Measurements from ENCODE around the gene ASB6. TPM values are rescaled to one million over a fixed set of nuclear protein-coding genes. Genes with fewer than 3 reads are reported as not detected.

ASB6 gene
- polyA plus RNA-seq, 1 of the 3 experiments (the other 2 are of a cell fraction): 35.9 TPM

GRCh38 chr9:129649726-129650679, 8.1 kb upstream of the ASB6 start (continued):
- TF ChIP-seq CHD2 (IDR thresholded peaks at IDR 0.05; ENCODE audit: low read length, partially characterized antibody) (peak; percentile 16), RXRA (IDR thresholded peaks at IDR 0.05; ENCODE audit: borderline replicate concordance, low read depth) (no peak), FOSL2 (IDR thresholded peaks at IDR 0.05; ENCODE audit: borderline replicate concordance, low read depth) (no peak)
- TF ChIP-seq, protein P1, sequence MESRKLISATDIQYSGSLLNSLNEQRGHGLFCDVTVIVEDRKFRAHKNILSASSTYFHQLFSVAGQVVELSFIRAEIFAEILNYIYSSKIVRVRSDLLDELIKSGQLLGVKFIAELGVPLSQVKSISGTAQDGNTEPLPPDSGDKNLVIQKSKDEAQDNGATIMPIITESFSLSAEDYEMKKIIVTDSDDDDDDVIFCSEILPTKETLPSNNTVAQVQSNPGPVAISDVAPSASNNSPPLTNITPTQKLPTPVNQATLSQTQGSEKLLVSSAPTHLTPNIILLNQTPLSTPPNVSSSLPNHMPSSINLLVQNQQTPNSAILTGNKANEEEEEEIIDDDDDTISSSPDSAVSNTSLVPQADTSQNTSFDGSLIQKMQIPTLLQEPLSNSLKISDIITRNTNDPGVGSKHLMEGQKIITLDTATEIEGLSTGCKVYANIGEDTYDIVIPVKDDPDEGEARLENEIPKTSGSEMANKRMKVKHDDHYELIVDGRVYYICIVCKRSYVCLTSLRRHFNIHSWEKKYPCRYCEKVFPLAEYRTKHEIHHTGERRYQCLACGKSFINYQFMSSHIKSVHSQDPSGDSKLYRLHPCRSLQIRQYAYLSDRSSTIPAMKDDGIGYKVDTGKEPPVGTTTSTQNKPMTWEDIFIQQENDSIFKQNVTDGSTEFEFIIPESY (IDR thresholded peaks at IDR 0.05; ENCODE audit: borderline replicate concordance, low read depth): no peak

- peaks cover under 1% of the 10 kb centered on the region for H3F3A ChIP-seq (replicated peaks; ENCODE audit: insufficient read depth)
- 88% methylated on average over 8 of the region's 10 CpGs for WGBS (ENCODE audit: low lambda C conversion rate)
- H3K4me1 ChIP-seq (ENCODE audit: control insufficient read depth in 1 of 2, insufficient read depth in 2 of 2, low read depth in 1 of 2, low read length in 1 of 2): peaks cover 0 to 34% of the 10 kb centered on the region in 2 experiments; a peak in 2 of 4 replicates
- no peaks in the 10 kb centered on the region for H3K36me3 ChIP-seq (replicated peaks in 1 of 2; ENCODE audit: control insufficient read depth in 1 of 2, insufficient read depth in 2 of 2, low read length in 1 of 2)
- H3K9ac ChIP-seq: no peak overlapping the region
- no peaks in the 10 kb centered on the region for H4K20me1 ChIP-seq (ENCODE audit: insufficient read depth)
- no peaks in the 10 kb centered on the region for H3K79me2 ChIP-seq (ENCODE audit: insufficient read depth)
- no peak overlapping the region for H3K4me2 ChIP-seq
- no peaks in the 10 kb centered on the region for H3K27me3 ChIP-seq (ENCODE audit: insufficient read depth)
- H3K9me2 ChIP-seq: no peaks in the 10 kb centered on the region
- ChIA-PET POLR2A (no interaction called here), CTCF (no interaction called here)
- H3K9me3 ChIP-seq: no peaks in the 10 kb centered on the region
- peak overlapping the region in 1 of 2 experiments; percentile 97; a peak in 2 of 4 replicates for H3K27ac ChIP-seq (ENCODE audit: low read depth in 2 of 2, low read length in 1 of 2)
- TF ChIP-seq MEF2A (IDR thresholded peaks at IDR 0.05; ENCODE audit: borderline replicate concordance, low read depth): no peak
- no peak for TF ChIP-seq ELF1 (IDR thresholded peaks at IDR 0.05)
- TF ChIP-seq RXRA (IDR thresholded peaks at IDR 0.05; ENCODE audit: borderline replicate concordance, low read depth): no peak
- no peak for TF ChIP-seq RFX5 (IDR thresholded peaks at IDR 0.05; ENCODE audit: low read length)
- no peak overlapping the region for H2AFZ ChIP-seq (ENCODE audit: low read depth)
- no peak overlapping the region for H3K4me3 ChIP-seq (ENCODE audit: low read depth in 2 of 2, low read length in 1 of 2)
- no peak for DNase-seq
These were observed 6.8 kb upstream of the ASB6 start for GRCh38 chr9:129648764-129649115.

DNA sequence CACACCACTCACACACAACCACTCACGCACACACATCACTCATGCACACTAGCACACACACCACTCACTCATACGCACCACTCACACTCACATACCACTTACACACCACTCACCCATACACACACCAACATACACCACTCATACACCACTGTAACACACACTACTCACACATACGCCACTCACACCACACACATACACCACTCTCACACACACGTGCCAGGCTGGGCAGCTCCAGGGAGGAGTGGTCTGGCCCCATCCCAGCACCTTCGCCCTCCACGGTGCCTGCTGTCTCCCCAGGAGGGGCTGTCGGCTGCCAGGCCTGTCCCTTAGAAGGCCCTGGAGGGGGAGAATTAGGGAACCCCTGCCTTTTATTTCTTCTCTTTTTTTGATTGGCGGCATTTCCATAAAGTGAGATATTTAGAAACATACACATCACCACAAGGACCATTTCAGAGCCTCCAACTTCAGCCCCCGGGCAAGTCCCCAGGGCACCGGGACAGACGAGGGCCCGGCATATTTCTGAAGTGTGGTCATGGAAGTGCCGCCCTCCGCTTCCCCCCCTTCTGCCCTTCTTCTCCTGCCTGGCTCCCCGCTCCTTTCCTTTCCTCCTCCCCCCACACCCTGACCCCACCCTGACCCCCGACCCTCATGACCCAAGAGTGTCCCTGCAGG, 6.3 kb upstream of the ASB6 start:
- Histone ChIP-seq H4K20me1 (ENCODE audit: insufficient read depth) (no peaks in the 10 kb centered on the region), H2AFZ (ENCODE audit: low read depth) (no peak overlapping the region), H3K4me1 (ENCODE audit: control insufficient read depth in 1 of 2, insufficient read depth in 2 of 2, low read depth in 1 of 2, low read length in 1 of 2) (peaks cover 0 to 33% of the 10 kb centered on the region in 2 experiments; a peak in 2 of 4 replicates), H3K36me3 (replicated peaks in 1 of 2; ENCODE audit: control insufficient read depth in 1 of 2, insufficient read depth in 2 of 2, low read length in 1 of 2) (no peaks in the 10 kb centered on the region), H3F3A (replicated peaks; ENCODE audit: insufficient read depth) (peaks cover 3% of the 10 kb centered on the region), H3K4me2 (no peak overlapping the region), H3K27ac (ENCODE audit: low read depth in 2 of 2, low read length in 1 of 2) (peak overlapping the region in 1 of 2 experiments; percentile 97; a peak in 1 of 4 replicates), H3K9ac (no peak overlapping the region), H3K4me3 (ENCODE audit: low read depth in 2 of 2, low read length in 1 of 2) (no peak overlapping the region), H3K9me2 (no peaks in the 10 kb centered on the region), H3K9me3 (no peaks in the 10 kb centered on the region), H3K79me2 (ENCODE audit: insufficient read depth) (no peaks in the 10 kb centered on the region), H3K27me3 (ENCODE audit: insufficient read depth) (no peaks in the 10 kb centered on the region)
- ChIA-PET CTCF (interaction anchor here (0.8 kb wide), 1 partner anchor 78 kb away, joined by 3 read pairs; no protein-coding TSS in a partner anchor), POLR2A (no interaction called here)
- DNase-seq: no peak
- 66% methylated on average over 16 of the region's 16 CpGs for WGBS (ENCODE audit: low lambda C conversion rate)
- TF ChIP-seq YY1 (IDR thresholded peaks at IDR 0.05; ENCODE audit: low read depth) (no peak), RCOR1 (IDR thresholded peaks at IDR 0.05; ENCODE audit: low read length) (no peak), FOSL2 (IDR thresholded peaks at IDR 0.05; ENCODE audit: borderline replicate concordance, low read depth) (no peak), ELF1 (IDR thresholded peaks at IDR 0.05) (no peak), NFIC (IDR thresholded peaks at IDR 0.05; ENCODE audit: borderline replicate concordance) (no peak), GABPA (IDR thresholded peaks at IDR 0.05; ENCODE audit: low read depth) (no peak), POLR2AphosphoS5 (IDR thresholded peaks at IDR 0.05; ENCODE audit: low read depth, low read length) (no peak), MXI1 (IDR thresholded peaks at IDR 0.05; ENCODE audit: low read depth, low read length) (no peak), TAF1 (IDR thresholded peaks at IDR 0.05; ENCODE audit: borderline replicate concordance, low read depth, low read length) (no peak), MAX (IDR thresholded peaks at IDR 0.05; ENCODE audit: low read depth) (no peak)
- TF ChIP-seq, protein P1 (IDR thresholded peaks at IDR 0.05; ENCODE audit: borderline replicate concordance, low read depth): no peak
- TF ChIP-seq, protein P2, sequence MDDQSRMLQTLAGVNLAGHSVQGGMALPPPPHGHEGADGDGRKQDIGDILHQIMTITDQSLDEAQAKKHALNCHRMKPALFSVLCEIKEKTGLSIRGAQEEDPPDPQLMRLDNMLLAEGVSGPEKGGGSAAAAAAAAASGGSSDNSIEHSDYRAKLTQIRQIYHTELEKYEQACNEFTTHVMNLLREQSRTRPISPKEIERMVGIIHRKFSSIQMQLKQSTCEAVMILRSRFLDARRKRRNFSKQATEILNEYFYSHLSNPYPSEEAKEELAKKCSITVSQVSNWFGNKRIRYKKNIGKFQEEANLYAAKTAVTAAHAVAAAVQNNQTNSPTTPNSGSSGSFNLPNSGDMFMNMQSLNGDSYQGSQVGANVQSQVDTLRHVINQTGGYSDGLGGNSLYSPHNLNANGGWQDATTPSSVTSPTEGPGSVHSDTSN (IDR thresholded peaks at IDR 0.05): no peak
- TF ChIP-seq, protein P3, sequence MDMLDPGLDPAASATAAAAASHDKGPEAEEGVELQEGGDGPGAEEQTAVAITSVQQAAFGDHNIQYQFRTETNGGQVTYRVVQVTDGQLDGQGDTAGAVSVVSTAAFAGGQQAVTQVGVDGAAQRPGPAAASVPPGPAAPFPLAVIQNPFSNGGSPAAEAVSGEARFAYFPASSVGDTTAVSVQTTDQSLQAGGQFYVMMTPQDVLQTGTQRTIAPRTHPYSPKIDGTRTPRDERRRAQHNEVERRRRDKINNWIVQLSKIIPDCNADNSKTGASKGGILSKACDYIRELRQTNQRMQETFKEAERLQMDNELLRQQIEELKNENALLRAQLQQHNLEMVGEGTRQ (IDR thresholded peaks at IDR 0.05; ENCODE audit: borderline replicate concordance, low read depth, low read length): no peak
